ENCODE measurements around the gene CDH2. TPM values are rescaled to one million over a fixed set of nuclear protein-coding genes. Genes with fewer than 3 reads are reported as not detected.

CDH2 gene
- total and polyA plus RNA-seq, 4 donors, result 0.14 to 5.0 (median 0.87) TPM

GRCh38 chr18:28036488-28036887, 140.4 kb downstream of the CDH2 start:
- H3K9me3 ChIP-seq (ENCODE audit: control insufficient read depth in 4 of 4, insufficient read depth in 3 of 4, low read length in 3 of 4), result peaks cover 0 to 2% (median 0%) of the 10 kb centered on the region in 4 donors
- ATAC-seq (ENCODE audit: insufficient read depth, low FRiP score) (no peak), DNase-seq (no peak)
- H3K27ac ChIP-seq (ENCODE audit: low read depth in 1 of 2, low read length in 1 of 2), result no peak overlapping the region
- no peaks in the 10 kb centered on the region for H3K27me3 ChIP-seq (ENCODE audit: control insufficient read depth in 3 of 3, insufficient read depth in 3 of 3, low read length in 2 of 3)
- WGBS, 2 donors, result 81 to 83% methylated on average over 5 of the region's 5 CpGs
- H3K9ac ChIP-seq (ENCODE audit: insufficient read depth in 1 of 2, low read length in 2 of 2), result no peak overlapping the region
- H3K4me3 ChIP-seq, result no peak overlapping the region
- no peaks in the 10 kb centered on the region for H3K36me3 ChIP-seq (ENCODE audit: control insufficient read depth in 4 of 4, insufficient read depth in 4 of 4, low read length in 4 of 4)
- TF ChIP-seq CTCF (IDR thresholded peaks at IDR 0.05; ENCODE audit: control extremely low read depth, extremely low read depth), result no peak
- peaks cover 0 to 12% (median 3%) of the 10 kb centered on the region in 5 donors for H3K4me1 ChIP-seq (ENCODE audit: control insufficient read depth in 5 of 5, insufficient read depth in 5 of 5, low read length in 5 of 5)

- 81 to 90% methylated on average over 5 of the region's 5 CpGs for WGBS, 2 donors
- no peak for DNase-seq
- H3K4me3 ChIP-seq, result no peak overlapping the region
- TF ChIP-seq CTCF (IDR thresholded peaks at IDR 0.05; ENCODE audit: control extremely low read depth, extremely low read depth), result no peak
- no peaks in the 10 kb centered on the region for H3K27me3 ChIP-seq (ENCODE audit: control insufficient read depth in 3 of 3, insufficient read depth in 3 of 3, low read length in 2 of 3)
- no peaks in the 10 kb centered on the region for H3K36me3 ChIP-seq (ENCODE audit: control insufficient read depth in 4 of 4, insufficient read depth in 4 of 4, low read length in 4 of 4)
- H3K27ac ChIP-seq (ENCODE audit: low read depth in 1 of 2, low read length in 1 of 2), result no peak overlapping the region
- peaks cover 0 to 7% (median 4%) of the 10 kb centered on the region in 5 donors for H3K4me1 ChIP-seq (ENCODE audit: control insufficient read depth in 5 of 5, insufficient read depth in 5 of 5, low read length in 5 of 5)
- H3K9ac ChIP-seq (ENCODE audit: insufficient read depth in 1 of 2, low read length in 2 of 2), result no peak overlapping the region
- H3K9me3 ChIP-seq (ENCODE audit: control insufficient read depth in 4 of 4, insufficient read depth in 3 of 4, low read length in 3 of 4), result peaks cover 0 to 2% (median 0%) of the 10 kb centered on the region in 4 donors
- ATAC-seq (ENCODE audit: insufficient read depth, low FRiP score), result no peak
Observed at GRCh38 chr18:28034567-28034966, 142.4 kb downstream of the CDH2 start.

DNA sequence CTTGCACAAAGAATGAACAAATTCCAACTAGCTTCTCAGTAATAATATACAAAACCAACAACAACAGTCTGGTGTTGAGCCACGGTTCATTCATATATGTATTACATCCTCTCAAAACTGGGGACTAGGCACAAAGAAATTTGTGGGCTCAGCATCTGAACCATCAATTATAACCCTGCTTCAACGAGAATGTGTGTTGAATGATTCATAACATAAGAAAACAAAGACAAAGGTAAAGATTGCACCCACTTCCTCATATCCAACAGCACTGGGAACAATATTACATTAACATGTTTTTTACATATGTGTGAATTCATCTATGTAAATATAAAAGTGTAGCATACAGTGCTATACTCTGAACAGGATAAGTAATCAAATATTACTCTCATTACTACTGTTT, 144.8 kb downstream of the CDH2 start:
- Histone ChIP-seq H3K9me3 (ENCODE audit: control insufficient read depth in 4 of 4, insufficient read depth in 3 of 4, low read length in 3 of 4) (no peaks in the 10 kb centered on the region), H3K4me1 (ENCODE audit: control insufficient read depth in 5 of 5, insufficient read depth in 5 of 5, low read length in 5 of 5) (peaks cover 0 to 5% (median 0%) of the 10 kb centered on the region in 5 donors), H3K27me3 (ENCODE audit: control insufficient read depth in 3 of 3, insufficient read depth in 3 of 3, low read length in 2 of 3) (no peaks in the 10 kb centered on the region), H3K4me3 (no peak overlapping the region), H3K36me3 (ENCODE audit: control insufficient read depth in 4 of 4, insufficient read depth in 4 of 4, low read length in 4 of 4) (no peaks in the 10 kb centered on the region), H3K9ac (ENCODE audit: insufficient read depth in 1 of 2, low read length in 2 of 2) (no peak overlapping the region), H3K27ac (ENCODE audit: low read depth in 1 of 2, low read length in 1 of 2) (no peak overlapping the region)
- no peak for ATAC-seq (ENCODE audit: insufficient read depth, low FRiP score)
- DNase-seq, result no peak
- TF ChIP-seq CTCF (IDR thresholded peaks at IDR 0.05; ENCODE audit: control extremely low read depth, extremely low read depth), result no peak
- 63 to 66% methylated on average over 2 of the region's 2 CpGs for WGBS, 2 donors

DNA sequence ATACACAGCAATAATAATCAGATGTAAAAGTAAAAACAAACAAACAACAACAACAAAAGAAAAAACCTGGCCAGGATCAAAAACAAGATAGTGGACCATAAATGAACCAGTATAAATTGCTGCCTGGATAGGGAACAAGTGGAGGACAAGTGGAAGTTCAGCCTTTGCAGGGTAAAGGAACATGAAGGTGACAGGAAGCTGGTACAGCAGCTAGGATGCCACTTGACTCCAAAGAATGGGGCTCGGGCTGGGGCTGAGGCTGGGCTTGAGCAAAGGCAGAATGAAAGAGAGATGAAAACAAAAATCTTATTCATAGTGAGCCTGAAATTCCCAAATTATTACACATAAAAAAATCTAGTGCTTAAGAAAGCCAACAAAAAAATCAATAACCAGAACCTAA, 146.5 kb downstream of the CDH2 start:
- Histone ChIP-seq H3K36me3 (ENCODE audit: control insufficient read depth in 4 of 4, insufficient read depth in 4 of 4, low read length in 4 of 4) (no peaks in the 10 kb centered on the region), H3K27ac (ENCODE audit: low read depth in 1 of 2, low read length in 1 of 2) (no peak overlapping the region), H3K4me1 (ENCODE audit: control insufficient read depth in 5 of 5, insufficient read depth in 5 of 5, low read length in 5 of 5) (peaks cover 0 to 3% (median 0%) of the 10 kb centered on the region in 5 donors), H3K4me3 (no peak overlapping the region), H3K9me3 (ENCODE audit: control insufficient read depth in 4 of 4, insufficient read depth in 3 of 4, low read length in 3 of 4) (no peaks in the 10 kb centered on the region), H3K27me3 (ENCODE audit: control insufficient read depth in 3 of 3, insufficient read depth in 3 of 3, low read length in 2 of 3) (no peaks in the 10 kb centered on the region), H3K9ac (ENCODE audit: insufficient read depth in 1 of 2, low read length in 2 of 2) (no peak overlapping the region)
- WGBS, 2 donors, result 82 to 94% methylated on average over 1 of the region's 1 CpG
- no peak for DNase-seq
- no peak for TF ChIP-seq CTCF (IDR thresholded peaks at IDR 0.05; ENCODE audit: control extremely low read depth, extremely low read depth)
- no peak for ATAC-seq (ENCODE audit: insufficient read depth, low FRiP score)
